Hindlimb muscle (tissue), 1 donor: ENCODE measurements around the gene GALT. TPM values are rescaled to one million over a fixed set of nuclear protein-coding genes. Genes with fewer than 3 reads are reported as not detected.
"Not testable (repeated sequence)": the region's sequence is repeated elsewhere in the genome, so short reads cannot be mapped to it uniquely, and the experiment has no call there.

ENCODE experiments used
- DNase-seq: peaks from one replicate; pipeline ENCODE4 v3.0.0-alpha.2; 2013
- polyA plus RNA-seq: library from polyadenylated mRNA; unstranded; fragments of 120-200 nt; gene quantifications from one replicate; pipeline ENCODE4 v1.2.1, GENCODE V29; 2013; ENCODE audit not compliant: insufficient read length

GALT gene
- polyA plus RNA-seq, 1 donor, result 46.6 TPM

DNA sequence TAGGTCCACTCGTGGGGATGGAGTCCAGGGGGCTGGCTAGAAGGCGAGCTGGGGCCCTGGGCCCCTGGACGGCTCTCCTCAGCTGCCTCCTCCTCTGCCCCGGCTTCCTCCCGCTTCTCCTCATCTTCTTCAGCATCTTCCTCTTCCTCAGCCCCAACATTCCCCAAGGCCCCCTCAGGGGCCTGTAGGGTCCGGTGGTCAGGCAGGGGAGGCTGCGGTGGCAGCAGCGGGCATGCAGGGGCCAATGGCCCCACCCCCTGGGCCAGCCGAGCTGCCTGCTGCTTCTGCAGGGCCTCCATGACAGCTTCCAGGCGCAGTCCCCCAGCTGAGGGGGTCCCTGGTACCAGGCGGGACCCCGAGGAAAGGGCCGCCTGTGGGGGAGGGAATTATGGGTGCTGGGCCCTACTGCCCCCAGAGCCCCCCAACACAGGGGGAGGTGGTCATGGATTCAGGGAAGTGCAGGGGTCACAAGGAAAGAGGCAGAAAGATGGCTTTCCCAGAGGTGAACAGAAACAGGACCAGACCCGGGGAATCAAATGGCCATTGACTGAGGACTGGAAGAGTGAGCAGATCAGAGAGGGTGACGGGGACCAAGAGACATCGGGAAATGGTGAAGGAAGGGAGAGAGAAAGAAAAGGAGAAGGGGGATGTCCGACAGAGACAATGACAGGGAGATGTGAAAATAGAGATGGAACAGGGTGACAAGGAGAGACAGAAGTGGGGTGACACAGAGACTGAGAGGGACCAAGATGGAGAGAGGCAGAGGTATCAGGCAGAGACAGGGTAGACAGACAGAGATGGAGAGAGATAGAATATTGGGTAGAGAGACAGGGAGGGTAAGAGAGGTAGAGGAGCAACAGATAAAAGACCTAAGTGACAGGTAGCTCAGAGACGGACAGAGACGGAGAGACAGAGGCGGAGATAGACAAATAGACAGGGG, 18.5 kb upstream of the GALT start:
- DNase-seq, result no peak

- DNase-seq, result no peak
Measured at GRCh38 chr9:34628656-34629490, 17.6 kb upstream of the GALT start, which contains the start of gene ARID3C. Gene ARID3C (minus strand): TSS chr9:34629066. CDS start chr9:34628014, 1,052 bp downstream.

GRCh38 chr9:34629491-34629808, 17.0 kb upstream of the GALT start:
- DNase-seq, result no peak

DNA sequence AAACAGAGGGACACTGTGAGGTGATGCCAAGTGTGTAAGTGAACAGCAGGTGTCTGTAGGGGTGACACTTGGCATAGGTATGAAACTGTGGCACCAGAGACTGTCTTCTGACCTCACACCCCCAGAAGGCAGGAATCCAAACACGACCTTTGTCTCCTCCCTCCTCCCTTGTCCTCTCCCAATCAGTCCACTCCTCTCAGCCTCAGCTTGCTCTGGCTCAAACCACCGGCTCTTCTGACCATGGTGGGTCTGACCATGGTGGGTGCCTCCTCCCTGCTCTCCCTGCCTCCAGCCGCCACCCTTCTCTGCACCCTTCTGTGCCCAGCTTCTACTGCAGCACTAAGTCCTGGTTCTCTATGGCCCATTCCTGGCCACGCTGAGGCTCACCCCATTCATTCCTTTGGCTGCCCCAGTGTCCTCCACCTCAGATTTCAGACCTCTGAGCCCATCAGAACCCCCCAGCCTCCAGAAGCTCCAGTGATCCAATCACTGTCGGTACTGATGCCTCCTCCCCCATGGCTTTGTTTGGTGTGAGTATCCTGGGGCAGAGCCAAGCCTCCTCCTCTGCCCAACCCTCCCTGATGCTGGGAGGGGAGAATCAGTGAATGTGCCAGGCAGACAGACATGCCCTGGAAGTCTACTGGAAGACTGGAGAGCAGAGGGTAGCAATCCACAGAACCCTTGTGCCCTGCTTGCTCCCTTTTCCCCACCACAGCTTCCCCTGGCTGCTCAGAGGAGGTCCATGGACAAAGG, 15.9 kb upstream of the GALT start:
- DNase-seq, result no peak

GRCh38 chr9:34633166-34633565, 13.3 kb upstream of the GALT start:
- no peak for DNase-seq

GRCh38 chr9:34633851-34634550, 12.5 kb upstream of the GALT start:
- DNase-seq, result peak; percentile 64

GRCh38 chr9:34634551-34635248, 11.8 kb upstream of the GALT start:
- no peak for DNase-seq

GRCh38 chr9:34635556-34635955, 10.9 kb upstream of the GALT start:
- DNase-seq, result no peak

- DNase-seq, result no peak
Measured at GRCh38 chr9:34636791-34637355, 9.6 kb upstream of the GALT start.

GRCh38 chr9:34637356-34638137, 8.9 kb upstream of the GALT start, which contains the start of gene SIGMAR1:
Gene SIGMAR1 (minus strand): TSS chr9:34637787. CDS start chr9:34637697, 90 bp downstream.
- DNase-seq, result peak; percentile 90

GRCh38 chr9:34638138-34638445, 8.4 kb upstream of the GALT start:
- no peak for DNase-seq

- DNase-seq, result not testable (repeated sequence)
Measured at GRCh38 chr9:34639322-34639721, 7.2 kb upstream of the GALT start.

- DNase-seq, result no peak
Measured at GRCh38 chr9:34642679-34643078, 3.8 kb upstream of the GALT start.

- no peak for DNase-seq
Measured at GRCh38 chr9:34644766-34645314, 1.6 kb upstream of the GALT start.

- DNase-seq, result no peak
Measured at GRCh38 chr9:34647084-34647403, 569 bp downstream of the GALT start.

- DNase-seq, result no peak
Measured at GRCh38 chr9:34647651-34648050, 1.2 kb downstream of the GALT start.

GRCh38 chr9:34648673-34649072, 2.2 kb downstream of the GALT start:
- no peak for DNase-seq

DNA sequence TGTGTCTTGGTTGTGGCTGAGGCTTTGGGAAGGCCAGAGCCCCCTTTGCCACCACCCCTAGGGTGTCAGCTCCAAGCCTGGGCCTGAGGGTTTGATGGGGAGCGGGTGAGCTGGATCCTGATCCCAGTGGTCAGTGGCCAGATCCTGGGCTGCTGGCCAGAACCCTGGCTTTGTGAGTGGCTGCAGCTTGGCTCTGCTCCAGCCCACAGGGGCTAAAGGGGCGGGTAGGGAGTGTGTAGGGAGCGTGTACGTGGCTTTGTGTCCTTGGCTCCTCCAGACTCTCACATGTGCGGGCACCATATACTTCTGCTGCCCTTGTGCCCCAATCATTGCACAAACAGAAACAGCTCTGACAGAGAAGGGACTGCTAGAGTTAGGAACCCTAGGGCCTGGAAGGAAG, 4.3 kb downstream of the GALT start:
- DNase-seq, result no peak

DNA sequence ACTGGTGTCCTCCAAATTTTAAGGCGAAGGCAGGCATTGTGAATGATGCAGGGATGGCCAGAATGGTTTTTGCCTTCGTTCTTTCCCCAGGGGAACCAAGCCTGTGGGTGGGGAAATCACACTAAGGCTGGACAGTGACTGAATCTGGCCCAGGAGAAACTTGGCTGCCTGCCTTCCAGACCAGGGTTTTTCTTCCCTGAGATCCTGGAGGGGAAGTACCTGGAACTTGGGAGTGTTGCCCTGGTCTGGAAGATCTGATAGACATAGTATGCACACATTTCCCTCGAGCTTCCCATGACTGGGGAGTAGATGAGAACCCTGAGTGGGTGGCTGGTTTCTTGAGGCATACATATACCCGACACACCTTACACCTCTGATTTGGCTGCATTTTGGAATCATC, 4.8 kb downstream of the GALT start:
- DNase-seq, result no peak
